IMR-90 (cell line): ENCODE measurements around the gene CCDC87. TPM values are rescaled to one million over a fixed set of nuclear protein-coding genes. Genes with fewer than 3 reads are reported as not detected.

Experiments used
- ATAC-seq: fragments of 200-7000 bp; cut with Tn5 transposase; 2 replicates; pipeline ENCODE4 v1.9.1; 2020; ENCODE audit warnings: low read depth, mild to moderate bottlenecking, moderate library complexity
- BruUV-seq: library from RNA; stranded (reverse); fragments of 400-500 nt; replicated peaks from 2 replicates; lab custom pipeline; 2021; lab: Mats Ljungman, UMichigan
- CTCF ChIA-PET: fragments of 300-600 bp; formaldehyde crosslinking; extraction: SDS; loops from one replicate; lab custom pipeline; 2021; ENCODE audit warnings: antibody characterized with exemption; lab: Yijun Ruan, JAX
- POLR2A ChIA-PET: fragments of 300-600 bp; sonication (Branson Sonifier 250); formaldehyde crosslinking; loops from one replicate; lab custom pipeline; 2022; ENCODE audit warnings: antibody characterized with exemption; ENCODE audit not compliant: unreplicated experiment; lab: Charles Lee
- DNase-seq: peaks from one replicate; pipeline ENCODE4 v3.0.0; 2013
- H2AFZ ChIP-seq: replicated peaks from 2 replicates; pipeline ENCODE3; 2013; ENCODE audit warnings: low read length, mild to moderate bottlenecking; ENCODE audit not compliant: poor library complexity
- H2AK5ac ChIP-seq: 2 replicates; pipeline ENCODE4 v1.6.1; 2013; ENCODE audit warnings: low read depth, low read length, inconsistent platforms
- H2AK9ac ChIP-seq: replicated peaks from 2 replicates; pipeline ENCODE3; 2013; ENCODE audit warnings: mild to moderate bottlenecking, low read depth, low read length, moderate library complexity; ENCODE audit not compliant: poor library complexity
- H2BK120ac ChIP-seq: 2 replicates; pipeline ENCODE4 v1.6.1; 2013; ENCODE audit warnings: low read depth, low read length, inconsistent platforms
- H2BK15ac ChIP-seq: 3 replicates; pipeline ENCODE4 v1.6.1; 2013; ENCODE audit warnings: low read depth, low read length, inconsistent platforms
- H2BK20ac ChIP-seq: 2 replicates; pipeline ENCODE4 v1.6.1; 2013; ENCODE audit warnings: low read depth, mild to moderate bottlenecking, inconsistent platforms, low read length, moderate library complexity
- H2BK5ac ChIP-seq: 2 replicates; pipeline ENCODE4 v1.6.1; 2013; ENCODE audit warnings: mild to moderate bottlenecking, low read depth, low read length, inconsistent platforms; ENCODE audit not compliant: poor library complexity, severe bottlenecking
- H3K14ac ChIP-seq: replicated peaks from 2 replicates; pipeline ENCODE4 v1.6.1; 2013; ENCODE audit warnings: low read depth, low read length, inconsistent platforms
- H3K18ac ChIP-seq: 2 replicates; pipeline ENCODE4 v1.6.1; 2013; ENCODE audit warnings: low read depth, low read length, control low read depth
- H3K23ac ChIP-seq: 2 replicates; pipeline ENCODE4 v1.6.1; 2013; ENCODE audit warnings: low read depth, low read length, inconsistent platforms
- H3K27ac ChIP-seq: 2 replicates; pipeline ENCODE4 v1.5.1; 2013; ENCODE audit warnings: mild to moderate bottlenecking, control low read depth, low read length; ENCODE audit not compliant: insufficient read depth
- H3K27me3 ChIP-seq: 2 replicates; pipeline ENCODE4 v1.6.1; 2013; ENCODE audit warnings: low read length; ENCODE audit not compliant: control insufficient read depth, insufficient read depth
- H3K36me3 ChIP-seq: 2 replicates; pipeline ENCODE4 v1.6.1; 2013; ENCODE audit warnings: low read length, mixed read lengths; ENCODE audit not compliant: control insufficient read depth, insufficient read depth
- H3K4ac ChIP-seq: 2 replicates; pipeline ENCODE4 v1.6.1; 2013; ENCODE audit warnings: low read depth, low read length, inconsistent platforms
- H3K4me1 ChIP-seq: 2 replicates; pipeline ENCODE4 v1.6.1; 2013; ENCODE audit warnings: low read length, mixed read lengths; ENCODE audit not compliant: control insufficient read depth, insufficient read depth
- H3K4me2 ChIP-seq: 2 replicates; pipeline ENCODE4 v1.6.1; 2013; ENCODE audit warnings: low read depth, mild to moderate bottlenecking, control low read depth, low read length, moderate library complexity
- H3K4me3 ChIP-seq: 2 replicates; pipeline ENCODE4 v1.5.1; 2013; ENCODE audit warnings: low read depth, mild to moderate bottlenecking, control low read depth, low read length, moderate library complexity; ENCODE audit not compliant: insufficient read depth
- H3K56ac ChIP-seq: 2 replicates; pipeline ENCODE4 v1.6.1; 2013; ENCODE audit warnings: low read length, inconsistent platforms; ENCODE audit not compliant: insufficient read depth; ENCODE audit errors: extremely low read depth
- H3K79me1 ChIP-seq, 2 experiments: 2 replicates each; pipeline ENCODE4 v1.6.1; 2013; ENCODE audit warnings: low read length in 2 of 2, inconsistent platforms in 1 of 2, low read depth in 1 of 2
- H3K9ac ChIP-seq: 2 replicates; pipeline ENCODE4 v1.6.1; 2013; ENCODE audit warnings: low read depth, low read length, control low read depth
- H3K9me1 ChIP-seq: 2 replicates; pipeline ENCODE4 v1.6.1; 2013; ENCODE audit warnings: low read length, inconsistent platforms; ENCODE audit not compliant: insufficient read depth
- H3K9me3 ChIP-seq: 2 replicates; pipeline ENCODE4 v1.6.1; 2013; ENCODE audit warnings: low read length; ENCODE audit not compliant: control insufficient read depth, insufficient read depth
- H4K20me1 ChIP-seq: 2 replicates; pipeline ENCODE4 v1.6.1; 2013; ENCODE audit warnings: low read length, inconsistent platforms; ENCODE audit not compliant: insufficient read depth
- H4K5ac ChIP-seq: 2 replicates; pipeline ENCODE4 v1.6.1; 2013; ENCODE audit warnings: mild to moderate bottlenecking, low read depth, low read length, control low read depth
- H4K8ac ChIP-seq, 2 experiments: 2 replicates each; pipeline ENCODE4 v1.6.1; 2013; ENCODE audit warnings: low read depth in 2 of 2, low read length in 2 of 2, control low read depth in 1 of 2, inconsistent platforms in 1 of 2
- H4K91ac ChIP-seq: 2 replicates; pipeline ENCODE4 v1.6.1; 2013; ENCODE audit warnings: low read depth, low read length, inconsistent platforms; ENCODE audit not compliant: insufficient read depth
- BHLHE40 ChIP-seq: fragments of 150-350 bp; IDR thresholded peaks from 2 replicates; pipeline ENCODE4 v1.6.1; 2016; ENCODE audit warnings: mild to moderate bottlenecking, low read depth, low read length
- CEBPB ChIP-seq: IDR thresholded peaks from 2 replicates; pipeline ENCODE4 v1.6.1; 2012; ENCODE audit warnings: low read depth, low read length, improper control_type of control experiment
- CHD1 ChIP-seq: IDR thresholded peaks from 2 replicates; pipeline ENCODE4 v1.6.1; 2012; ENCODE audit warnings: low read depth, low read length, improper control_type of control experiment
- CTCF ChIP-seq: conservative IDR thresholded peaks from 2 replicates; pipeline ENCODE4 v1.5.1; 2012; ENCODE audit warnings: mild to moderate bottlenecking, low read depth, low read length, improper control_type of control experiment
- FOS ChIP-seq: fragments of 150-350 bp; IDR thresholded peaks from 2 replicates; pipeline ENCODE4 v1.6.1; 2016; ENCODE audit warnings: low read depth, low read length
- MAFK ChIP-seq: IDR thresholded peaks from 2 replicates; pipeline ENCODE4 v1.6.1; 2012; ENCODE audit warnings: low read depth, low read length, improper control_type of control experiment
- MAZ ChIP-seq: IDR thresholded peaks from 2 replicates; pipeline ENCODE4 v1.6.1; 2012; ENCODE audit warnings: low read depth, mild to moderate bottlenecking, low read length, improper control_type of control experiment, moderate library complexity, borderline replicate concordance
- MXI1 ChIP-seq: IDR thresholded peaks from 2 replicates; pipeline ENCODE4 v1.6.1; 2012; ENCODE audit warnings: low read depth, mild to moderate bottlenecking, low read length, moderate library complexity, borderline replicate concordance
- NFE2L2 ChIP-seq: fragments of 150-350 bp; IDR thresholded peaks from 2 replicates; pipeline ENCODE4 v1.6.1; 2016; ENCODE audit warnings: low read depth, mild to moderate bottlenecking, low read length
- POLR2A ChIP-seq: IDR thresholded peaks from 2 replicates; pipeline ENCODE4 v1.6.1; 2012; ENCODE audit warnings: mild to moderate bottlenecking, low read depth, low read length
- RAD21 ChIP-seq: IDR thresholded peaks from 2 replicates; pipeline ENCODE4 v1.6.1; 2012; ENCODE audit warnings: low read length, improper control_type of control experiment
- RCOR1 ChIP-seq: IDR thresholded peaks from 2 replicates; pipeline ENCODE4 v1.6.1; 2012; ENCODE audit warnings: mild to moderate bottlenecking, low read length, improper control_type of control experiment; ENCODE audit not compliant: insufficient replicate concordance
- RFX5 ChIP-seq: IDR thresholded peaks from 2 replicates; pipeline ENCODE4 v1.8.0; 2012; ENCODE audit warnings: low read depth, mild to moderate bottlenecking, low read length, moderate library complexity
- SMC3 ChIP-seq: fragments of 150-350 bp; IDR thresholded peaks from 2 replicates; pipeline ENCODE4 v1.6.1; 2016; ENCODE audit warnings: low read depth, mild to moderate bottlenecking, antibody characterized with exemption, low read length, moderate library complexity
- USF2 ChIP-seq: fragments of 150-350 bp; IDR thresholded peaks from 2 replicates; pipeline ENCODE4 v1.6.1; 2017; ENCODE audit warnings: mild to moderate bottlenecking, antibody characterized with exemption, low read length, low read depth
- WGBS, 2 experiments: methylation state at CpG; one replicate each; pipeline versions ENCODE4 v1.1.5 to v1.1.7; 2013; ENCODE audit warnings: missing lambda C conversion rate in 2 of 2; ENCODE audit not compliant: insufficient read length in 1 of 2; ENCODE audit errors: extremely low coverage in 2 of 2; 5-methylcytosine and 5-hydroxymethylcytosine counted together
- dilution Hi-C: fragments of 300-500 bp; cut with HindIII; formaldehyde crosslinking; loops from one replicate; pipeline ENCODE4 v1.14.3; 2018; ENCODE audit warnings: low sequenced_read_pairs; ENCODE audit not compliant: unreplicated experiment
- in situ Hi-C: fragments of 300-500 bp; cut with MboI; formaldehyde crosslinking; loops from 3 replicates; pipeline ENCODE4 v1.14.3; 2019; ENCODE audit warnings: low sequenced_read_pairs, inconsistent platforms, mixed read lengths
- intact Hi-C: fragments of 100-400 bp; cut with micrococcal nuclease; formaldehyde crosslinking; loops from 2 replicates; pipeline ENCODE4 v1.10.0; 2022
- polyA plus RNA-seq, 3 experiments: library from polyadenylated mRNA; depleted of rRNA; stranded (reverse); fragments of >200 nt; gene quantifications; 2 replicates each; pipeline ENCODE4 v1.2.3, GENCODE V29; 2012; ENCODE audit warnings: low replicate concordance in 1 of 3
- total RNA-seq: library from RNA; depleted of rRNA; stranded (reverse); fragments of >200 nt; gene quantifications from 2 replicates; pipeline ENCODE4 v1.2.3, GENCODE V29; 2012
- TF ChIP-seq, protein P1 (sequence below): fragments of 150-350 bp; IDR thresholded peaks from 2 replicates; pipeline ENCODE4 v1.6.1; 2016; ENCODE audit warnings: low read depth, mild to moderate bottlenecking, low read length, moderate library complexity, borderline replicate concordance

CCDC87 gene
- total and polyA plus RNA-seq, 2 of the 4 experiments (the other 2 are of a cell fraction): 0.18 to 0.19 TPM

DNA sequence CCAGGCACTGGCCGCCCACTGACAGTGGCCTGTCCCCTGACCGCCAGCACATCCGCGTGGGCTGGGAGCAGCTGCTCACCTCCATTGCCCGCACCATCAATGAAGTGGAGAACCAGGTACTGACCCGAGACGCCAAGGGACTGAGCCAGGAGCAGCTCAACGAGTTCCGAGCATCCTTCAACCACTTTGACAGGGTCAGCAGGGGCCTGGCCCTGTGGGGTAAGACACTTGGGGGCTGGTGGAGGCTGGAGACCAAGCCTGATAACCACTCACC lies 31.0 kb downstream of the CCDC87 start:
- in situ Hi-C loops: no loop called here
- H4K5ac ChIP-seq: no peak overlapping the region
- H3K9me1 ChIP-seq: peaks cover 4% of the 10 kb centered on the region; the same call in 1 of the 2 replicates

More for the DNA sequence above, 31.0 kb downstream of the CCDC87 start:
- Histone ChIP-seq H3K4me1 (peaks cover 2% of the 10 kb centered on the region; the same call in 1 of the 2 replicates), H4K91ac (no peak overlapping the region), H4K20me1 (no peaks in the 10 kb centered on the region), H3K56ac (no peak overlapping the region), H2BK15ac (no peak overlapping the region), H3K4me2 (no peak overlapping the region), H3K79me1 (no peaks in the 10 kb centered on the region), H2BK5ac (no peak overlapping the region), H3K18ac (no peak overlapping the region), H3K36me3 (peaks cover 3% of the 10 kb centered on the region; the same call in 1 of the 2 replicates), H2AK5ac (no peak overlapping the region), H3K9me3 (no peaks in the 10 kb centered on the region), H4K8ac (no peak overlapping the region), H3K23ac (no peak overlapping the region), H3K4me3 (no peak overlapping the region), H3K9ac (no peak overlapping the region), H3K14ac (no peak overlapping the region), H3K27me3 (peaks cover 21% of the 10 kb centered on the region), H2AK9ac (no peak overlapping the region), H3K27ac (no peak overlapping the region), H2BK120ac (no peak overlapping the region), H2AFZ (no peak overlapping the region), H2BK20ac (no peak overlapping the region), H3K4ac (no peak overlapping the region)
- ATAC-seq: no peak
- no TSS peak for BruUV-seq
- intact Hi-C loops: no loop called here
- ChIA-PET POLR2A (no interaction called here), CTCF (no interaction called here)
- dilution Hi-C loops: no loop called here
- 100% methylated on average over 1 of the region's 9 CpGs; no CpG with 5 or more reads in 1 of the 2 experiments for WGBS, 2 experiments
- no peak for DNase-seq
- TF ChIP-seq CHD1: no peak
- no peak for TF ChIP-seq CEBPB
- no peak for TF ChIP-seq MAZ
- no peak for TF ChIP-seq CTCF
- no peak for TF ChIP-seq USF2
- TF ChIP-seq POLR2A: no peak
- TF ChIP-seq, protein P1, sequence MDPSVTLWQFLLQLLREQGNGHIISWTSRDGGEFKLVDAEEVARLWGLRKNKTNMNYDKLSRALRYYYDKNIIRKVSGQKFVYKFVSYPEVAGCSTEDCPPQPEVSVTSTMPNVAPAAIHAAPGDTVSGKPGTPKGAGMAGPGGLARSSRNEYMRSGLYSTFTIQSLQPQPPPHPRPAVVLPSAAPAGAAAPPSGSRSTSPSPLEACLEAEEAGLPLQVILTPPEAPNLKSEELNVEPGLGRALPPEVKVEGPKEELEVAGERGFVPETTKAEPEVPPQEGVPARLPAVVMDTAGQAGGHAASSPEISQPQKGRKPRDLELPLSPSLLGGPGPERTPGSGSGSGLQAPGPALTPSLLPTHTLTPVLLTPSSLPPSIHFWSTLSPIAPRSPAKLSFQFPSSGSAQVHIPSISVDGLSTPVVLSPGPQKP: no peak
- no peak for TF ChIP-seq MXI1
- TF ChIP-seq RCOR1: no peak
- TF ChIP-seq RFX5: no peak
- TF ChIP-seq RAD21: no peak
- no peak for TF ChIP-seq BHLHE40
- TF ChIP-seq SMC3: no peak
- no peak for TF ChIP-seq FOS
- TF ChIP-seq NFE2L2: no peak
- TF ChIP-seq MAFK: no peak
